ENCODE results near the gene FBXO10. TPM values are rescaled to one million over a fixed set of nuclear protein-coding genes. Genes with fewer than 3 reads are reported as not detected.

Gene FBXO10
- polyA plus RNA-seq, 1 donor, result 5.7 TPM

DNA sequence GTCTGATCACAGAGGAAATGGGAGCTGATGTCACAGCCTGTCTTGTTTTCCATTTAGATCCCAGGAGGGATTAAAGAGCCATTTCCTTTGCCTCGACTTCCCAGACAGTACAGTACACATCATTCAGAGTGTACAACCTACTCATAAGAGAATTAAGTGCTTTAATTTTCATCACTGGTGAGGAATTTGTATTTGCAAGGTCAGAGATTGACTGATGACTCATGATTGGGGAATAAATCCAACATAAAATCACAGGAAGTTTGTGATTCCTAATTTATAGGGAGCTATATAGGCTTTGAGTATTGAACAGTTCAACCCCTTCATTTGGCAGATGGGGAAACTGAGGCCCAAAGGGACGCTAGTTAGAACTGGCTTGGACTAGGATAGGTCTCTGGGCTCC is 20.3 kb upstream of the FBXO10 start:
- WGBS (ENCODE audit: insufficient coverage, low lambda C conversion rate), result 80% methylated on average over 1 of the region's 2 CpGs
- Histone ChIP-seq H3K36me3 (ENCODE audit: control insufficient read depth, insufficient read depth, low read length) (no peaks in the 10 kb centered on the region), H3K27ac (ENCODE audit: low read length) (no peak overlapping the region), H3K27me3 (ENCODE audit: control insufficient read depth, insufficient read depth, low read length) (peaks cover 5% of the 10 kb centered on the region), H3K9me3 (ENCODE audit: control insufficient read depth, low read depth, low read length) (no peaks in the 10 kb centered on the region), H3K4me1 (ENCODE audit: control insufficient read depth, insufficient read depth, low read length) (no peaks in the 10 kb centered on the region), H3K4me3 (ENCODE audit: low read length) (no peak overlapping the region)
- DNase-seq, result no peak

DNA sequence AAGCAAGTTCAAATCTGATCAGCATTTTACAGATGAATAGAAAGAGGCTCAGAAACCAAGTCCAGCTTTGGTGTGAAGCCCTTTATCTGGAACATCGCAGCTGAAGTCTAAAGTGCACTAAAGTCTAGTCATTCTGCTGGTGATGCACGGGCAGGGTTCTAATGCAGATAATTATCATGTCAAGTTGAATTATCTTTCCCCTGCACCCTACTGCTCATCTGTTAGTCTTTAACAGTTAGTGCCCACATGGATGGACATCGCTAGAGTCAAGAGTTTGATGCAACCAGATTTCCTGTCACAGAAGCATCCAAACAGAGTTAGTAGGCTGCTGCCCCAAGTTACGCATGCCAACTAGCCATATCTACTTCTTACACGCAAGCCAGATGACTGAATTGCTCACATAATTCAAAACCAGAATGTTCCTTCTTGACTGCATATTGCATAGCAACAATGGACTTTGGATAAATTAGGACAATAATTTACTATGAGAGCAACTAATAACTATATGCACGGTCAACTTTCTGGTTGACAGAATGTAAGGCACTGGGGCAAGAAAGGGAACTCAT is 17.8 kb upstream of the FBXO10 start:
- Histone ChIP-seq H3K27me3 (ENCODE audit: control insufficient read depth, insufficient read depth, low read length) (peaks cover 5% of the 10 kb centered on the region), H3K4me3 (ENCODE audit: low read length) (no peak overlapping the region), H3K27ac (ENCODE audit: low read length) (no peak overlapping the region), H3K9me3 (ENCODE audit: control insufficient read depth, low read depth, low read length) (no peaks in the 10 kb centered on the region), H3K4me1 (ENCODE audit: control insufficient read depth, insufficient read depth, low read length) (peaks cover 3% of the 10 kb centered on the region), H3K36me3 (ENCODE audit: control insufficient read depth, insufficient read depth, low read length) (no peaks in the 10 kb centered on the region)
- DNase-seq, result no peak
- 60% methylated on average over 1 of the region's 6 CpGs for WGBS (ENCODE audit: insufficient coverage, low lambda C conversion rate)

- H3K27ac ChIP-seq (ENCODE audit: low read length), result peak within 1 kb of the TSS; percentile 93
- DNase-seq, result peak; percentile 91 to 95
- WGBS (ENCODE audit: insufficient coverage, low lambda C conversion rate), result no CpG with 5 or more reads among the region's 72 CpGs
- H3K4me1 ChIP-seq (ENCODE audit: control insufficient read depth, insufficient read depth, low read length), result peaks cover 3% of the 10 kb centered on the region
- peaks cover 9% of the 10 kb centered on the region for H3K36me3 ChIP-seq (ENCODE audit: control insufficient read depth, insufficient read depth, low read length)
- peak within 1 kb of the TSS; percentile 99 for H3K4me3 ChIP-seq (ENCODE audit: low read length)
- H3K9me3 ChIP-seq (ENCODE audit: control insufficient read depth, low read depth, low read length), result no peaks in the 10 kb centered on the region
- peaks cover 5% of the 10 kb centered on the region for H3K27me3 ChIP-seq (ENCODE audit: control insufficient read depth, insufficient read depth, low read length)
These were observed 16.1 kb upstream of the FBXO10 start, which contains the start of gene TOMM5 for GRCh38 chr9:37592108-37592951. TOMM5 (minus strand) TSS chr9:37592597; CDS start chr9:37592532, 65 bp downstream.

GRCh38 chr9:37587521-37587920 is 11.3 kb upstream of the FBXO10 start:
- H3K9me3 ChIP-seq (ENCODE audit: control insufficient read depth, low read depth, low read length), result no peaks in the 10 kb centered on the region
- DNase-seq, result peak in 1 of 2 donors; percentile 39
- H3K27ac ChIP-seq (ENCODE audit: low read length), result no peak overlapping the region
- H3K4me3 ChIP-seq (ENCODE audit: low read length), result no peak overlapping the region
- H3K36me3 ChIP-seq (ENCODE audit: control insufficient read depth, insufficient read depth, low read length), result peaks cover 44% of the 10 kb centered on the region
- 60% methylated on average over 1 of the region's 4 CpGs for WGBS (ENCODE audit: insufficient coverage, low lambda C conversion rate)
- peaks cover 3% of the 10 kb centered on the region for H3K4me1 ChIP-seq (ENCODE audit: control insufficient read depth, insufficient read depth, low read length)
- H3K27me3 ChIP-seq (ENCODE audit: control insufficient read depth, insufficient read depth, low read length), result no peaks in the 10 kb centered on the region

- Histone ChIP-seq H3K27me3 (ENCODE audit: control insufficient read depth, insufficient read depth, low read length) (no peaks in the 10 kb centered on the region), H3K36me3 (ENCODE audit: control insufficient read depth, insufficient read depth, low read length) (peaks cover 43% of the 10 kb centered on the region), H3K9me3 (ENCODE audit: control insufficient read depth, low read depth, low read length) (no peaks in the 10 kb centered on the region), H3K27ac (ENCODE audit: low read length) (no peak overlapping the region), H3K4me3 (ENCODE audit: low read length) (no peak overlapping the region), H3K4me1 (ENCODE audit: control insufficient read depth, insufficient read depth, low read length) (no peaks in the 10 kb centered on the region)
- DNase-seq, result no peak
- WGBS (ENCODE audit: insufficient coverage, low lambda C conversion rate), result 50% methylated on average over 1 of the region's 3 CpGs
These were observed 7.4 kb upstream of the FBXO10 start for GRCh38 chr9:37583522-37584121.

DNA sequence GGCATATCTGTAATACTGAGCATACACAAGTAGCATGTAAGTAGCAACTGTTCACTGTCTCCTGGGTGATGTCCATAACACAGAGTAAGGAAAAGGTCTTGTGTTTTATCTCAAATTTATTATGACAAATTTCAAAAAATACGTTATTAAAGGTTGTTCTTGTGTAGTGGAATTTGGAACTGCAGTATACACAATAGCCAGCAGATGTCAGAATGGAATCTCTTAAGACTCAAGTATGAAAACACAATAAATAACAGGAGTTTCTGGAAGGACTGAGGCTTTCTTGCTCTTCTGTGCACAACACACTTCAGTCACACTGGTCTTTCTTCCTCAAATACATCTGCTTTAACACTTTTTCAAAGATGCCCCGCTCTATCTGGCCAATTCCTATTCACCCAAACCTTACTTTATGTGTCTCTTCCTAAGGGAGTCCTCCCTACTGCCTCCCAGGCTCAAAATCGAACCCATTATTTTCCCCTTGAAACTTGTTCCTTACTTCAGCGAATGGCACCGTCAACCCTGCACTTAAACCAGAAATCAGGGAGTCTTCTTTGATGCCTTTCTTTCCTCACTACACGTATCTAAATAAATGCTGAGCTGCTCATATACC is 6.5 kb upstream of the FBXO10 start:
- WGBS (ENCODE audit: insufficient coverage, low lambda C conversion rate), result 73% methylated on average over 3 of the region's 6 CpGs
- DNase-seq, result peak; percentile 26 to 43

GRCh38 chr9:37575511-37575914 is 667 bp downstream of the FBXO10 start:
- H3K9me3 ChIP-seq (ENCODE audit: control insufficient read depth, low read depth, low read length), result no peaks in the 10 kb centered on the region
- no CpG with 5 or more reads among the region's 5 CpGs for WGBS (ENCODE audit: insufficient coverage, low lambda C conversion rate)
- peaks cover 11% of the 10 kb centered on the region for H3K4me1 ChIP-seq (ENCODE audit: control insufficient read depth, insufficient read depth, low read length)
- no peaks in the 10 kb centered on the region for H3K36me3 ChIP-seq (ENCODE audit: control insufficient read depth, insufficient read depth, low read length)
- H3K4me3 ChIP-seq (ENCODE audit: low read length), result peak overlapping the region; percentile 61
- no peaks in the 10 kb centered on the region for H3K27me3 ChIP-seq (ENCODE audit: control insufficient read depth, insufficient read depth, low read length)
- peak in 1 of 2 donors; percentile 29 for DNase-seq
- H3K27ac ChIP-seq (ENCODE audit: low read length), result peak overlapping the region; percentile 62

More for the DNA sequence above, 6.5 kb upstream of the FBXO10 start:
- no peaks in the 10 kb centered on the region for H3K4me1 ChIP-seq (ENCODE audit: control insufficient read depth, insufficient read depth, low read length)
- peaks cover 37% of the 10 kb centered on the region for H3K36me3 ChIP-seq (ENCODE audit: control insufficient read depth, insufficient read depth, low read length)
- H3K27ac ChIP-seq (ENCODE audit: low read length), result no peak overlapping the region
- no peaks in the 10 kb centered on the region for H3K9me3 ChIP-seq (ENCODE audit: control insufficient read depth, low read depth, low read length)
- no peaks in the 10 kb centered on the region for H3K27me3 ChIP-seq (ENCODE audit: control insufficient read depth, insufficient read depth, low read length)
- no peak overlapping the region for H3K4me3 ChIP-seq (ENCODE audit: low read length)

- Histone ChIP-seq H3K36me3 (ENCODE audit: control insufficient read depth, insufficient read depth, low read length) (no peaks in the 10 kb centered on the region), H3K4me1 (ENCODE audit: control insufficient read depth, insufficient read depth, low read length) (peaks cover 11% of the 10 kb centered on the region), H3K9me3 (ENCODE audit: control insufficient read depth, low read depth, low read length) (no peaks in the 10 kb centered on the region), H3K4me3 (ENCODE audit: low read length) (no peak overlapping the region), H3K27ac (ENCODE audit: low read length) (peak overlapping the region; percentile 62), H3K27me3 (ENCODE audit: control insufficient read depth, insufficient read depth, low read length) (no peaks in the 10 kb centered on the region)
- no CpG with 5 or more reads among the region's 5 CpGs for WGBS (ENCODE audit: insufficient coverage, low lambda C conversion rate)
- DNase-seq, result no peak
These were observed 1.2 kb downstream of the FBXO10 start for GRCh38 chr9:37575001-37575400.

DNA sequence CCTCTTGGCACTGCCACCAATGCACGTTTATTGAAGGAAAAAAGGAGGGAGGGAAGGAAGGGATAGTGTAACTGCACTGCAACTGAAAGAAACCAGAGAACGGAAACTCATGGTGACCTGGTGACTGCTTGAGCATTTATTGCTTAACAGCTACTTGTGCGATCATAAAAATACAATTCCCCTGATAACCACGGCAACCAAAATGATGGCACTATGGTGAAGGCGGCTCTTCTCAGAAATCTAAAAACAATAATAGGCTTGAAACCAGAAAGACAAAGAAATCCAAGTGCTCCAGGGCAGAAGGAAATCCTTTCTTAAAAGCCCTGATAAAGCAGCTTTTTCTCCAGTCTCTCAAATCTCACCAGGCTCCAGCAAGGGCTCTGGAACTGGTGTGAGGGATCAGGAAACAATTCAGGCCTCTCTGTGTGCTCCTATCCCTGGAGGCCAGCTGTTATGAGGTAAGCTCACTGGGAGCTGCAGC is 1.9 kb downstream of the FBXO10 start:
- Histone ChIP-seq H3K27me3 (ENCODE audit: control insufficient read depth, insufficient read depth, low read length) (no peaks in the 10 kb centered on the region), H3K9me3 (ENCODE audit: control insufficient read depth, low read depth, low read length) (no peaks in the 10 kb centered on the region), H3K4me1 (ENCODE audit: control insufficient read depth, insufficient read depth, low read length) (peaks cover 11% of the 10 kb centered on the region), H3K27ac (ENCODE audit: low read length) (peak overlapping the region; percentile 9), H3K36me3 (ENCODE audit: control insufficient read depth, insufficient read depth, low read length) (no peaks in the 10 kb centered on the region), H3K4me3 (ENCODE audit: low read length) (no peak overlapping the region)
- 14% methylated on average over 1 of the region's 5 CpGs for WGBS (ENCODE audit: insufficient coverage, low lambda C conversion rate)
- DNase-seq, result peak; percentile 51 to 84

DNA sequence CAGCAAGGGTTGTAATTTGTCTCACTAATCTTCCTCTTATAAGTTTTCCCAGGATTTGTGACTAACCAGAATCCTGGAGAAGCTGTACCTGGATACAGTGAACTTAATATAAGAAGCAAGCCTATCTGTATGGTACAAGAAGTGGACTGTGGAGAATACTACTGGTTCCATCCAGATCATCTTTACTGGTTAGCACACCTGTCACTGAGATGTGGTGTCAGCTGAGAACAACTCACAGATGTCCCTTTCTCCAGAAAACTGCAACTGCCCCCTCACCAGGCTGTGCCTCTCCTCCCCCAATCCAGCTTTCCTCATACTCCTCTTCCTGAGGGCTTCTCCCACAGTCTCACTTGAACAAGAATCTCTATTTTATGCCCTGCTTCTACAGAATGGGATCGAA is 4.9 kb downstream of the FBXO10 start:
- H3K4me3 ChIP-seq (ENCODE audit: low read length), result no peak overlapping the region
- H3K27ac ChIP-seq (ENCODE audit: low read length), result no peak overlapping the region
- H3K4me1 ChIP-seq (ENCODE audit: control insufficient read depth, insufficient read depth, low read length), result peaks cover 11% of the 10 kb centered on the region
- no peaks in the 10 kb centered on the region for H3K9me3 ChIP-seq (ENCODE audit: control insufficient read depth, low read depth, low read length)
- DNase-seq, result no peak
- H3K27me3 ChIP-seq (ENCODE audit: control insufficient read depth, insufficient read depth, low read length), result no peaks in the 10 kb centered on the region
- WGBS (ENCODE audit: insufficient coverage, low lambda C conversion rate), result no CpG with 5 or more reads among the region's 1 CpG
- no peaks in the 10 kb centered on the region for H3K36me3 ChIP-seq (ENCODE audit: control insufficient read depth, insufficient read depth, low read length)

Measured in large intestine (tissue), 3 donors.